Measurements from ENCODE around the gene PP2D1. TPM values are rescaled to one million over a fixed set of nuclear protein-coding genes. Genes with fewer than 3 reads are reported as not detected.

PP2D1 gene
- total RNA-seq, 1 experiment from 2014 or later = not detected

DNA sequence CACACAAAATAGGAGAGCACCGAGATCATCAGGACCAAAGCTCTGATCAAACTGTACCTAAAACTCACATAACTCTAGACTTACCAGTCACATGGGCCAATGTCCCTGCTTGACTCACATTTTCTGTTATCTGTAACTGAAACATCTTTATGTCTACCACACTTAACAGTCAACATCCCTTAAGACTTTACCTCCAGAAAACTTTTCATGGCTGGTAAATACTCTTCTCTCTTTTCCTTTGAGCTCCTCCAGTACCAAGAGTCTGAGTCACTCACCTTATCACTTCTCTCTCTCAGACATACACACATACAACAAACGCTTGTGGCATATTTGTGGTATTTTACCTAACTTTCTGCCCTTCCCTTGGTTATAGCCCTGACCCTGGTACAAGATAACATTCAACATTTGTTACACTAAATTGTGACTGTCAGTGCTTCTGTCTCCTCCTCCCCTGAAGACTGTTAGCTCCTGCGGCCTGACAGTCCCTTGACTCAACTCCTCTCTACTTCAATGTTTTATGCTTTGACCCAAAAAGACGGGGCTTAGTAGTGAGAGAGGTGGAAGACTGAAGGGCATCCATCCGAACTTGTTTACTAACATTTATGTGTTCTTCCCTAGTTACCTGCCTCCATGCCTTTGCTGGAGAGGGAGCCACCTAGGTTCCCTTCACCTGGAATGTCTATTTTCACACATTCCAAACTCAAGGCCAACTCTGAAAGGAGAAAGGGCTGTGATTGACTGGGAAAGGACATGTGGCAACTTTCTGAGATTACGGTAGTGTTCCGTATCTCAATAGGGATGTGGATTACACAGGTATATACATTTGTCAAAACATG lies 74.4 kb downstream of the PP2D1 start:
- ATAC-seq (no peak), DNase-seq (ENCODE audit: low spot score) (no peak)
- Mint-ChIP-seq H3K4me1 (peaks cover 17% of the 10 kb centered on the region), H3K27ac (peak overlapping the region; percentile 36; the same call in 1 of the 2 replicates), H3K9me3 (peaks cover 12% of the 10 kb centered on the region), H3K4me3 (no peak overlapping the region), H3K27me3 (ENCODE audit: low read depth) (peaks cover 4% of the 10 kb centered on the region; the same call in 1 of the 2 replicates), H3K36me3 (no peaks in the 10 kb centered on the region)
- ChIA-PET POLR2A (no interaction called here), CTCF (no interaction called here)
- TF ChIP-seq SMAD3 (CRISPR knock-in tag; IDR thresholded peaks at IDR 0.05; ENCODE audit: borderline replicate concordance) (no peak), KAT7 (CRISPR knock-in tag; IDR thresholded peaks at IDR 0.05; ENCODE audit: borderline replicate concordance) (no peak), ZNF423 (CRISPR knock-in tag; IDR thresholded peaks at IDR 0.05) (no peak), SOX15 (CRISPR knock-in tag; IDR thresholded peaks at IDR 0.05) (no peak), RORB (CRISPR knock-in tag; IDR thresholded peaks at IDR 0.05) (no peak), ZNF232 (CRISPR knock-in tag; IDR thresholded peaks at IDR 0.05) (no peak), GRHL2 (CRISPR knock-in tag; IDR thresholded peaks at IDR 0.05; ENCODE audit: insufficient replicate concordance, severe bottlenecking) (no peak), GTF2I (CRISPR knock-in tag; conservative IDR thresholded peaks at IDR 0.05) (no peak)
- TF ChIP-seq, protein P1, sequence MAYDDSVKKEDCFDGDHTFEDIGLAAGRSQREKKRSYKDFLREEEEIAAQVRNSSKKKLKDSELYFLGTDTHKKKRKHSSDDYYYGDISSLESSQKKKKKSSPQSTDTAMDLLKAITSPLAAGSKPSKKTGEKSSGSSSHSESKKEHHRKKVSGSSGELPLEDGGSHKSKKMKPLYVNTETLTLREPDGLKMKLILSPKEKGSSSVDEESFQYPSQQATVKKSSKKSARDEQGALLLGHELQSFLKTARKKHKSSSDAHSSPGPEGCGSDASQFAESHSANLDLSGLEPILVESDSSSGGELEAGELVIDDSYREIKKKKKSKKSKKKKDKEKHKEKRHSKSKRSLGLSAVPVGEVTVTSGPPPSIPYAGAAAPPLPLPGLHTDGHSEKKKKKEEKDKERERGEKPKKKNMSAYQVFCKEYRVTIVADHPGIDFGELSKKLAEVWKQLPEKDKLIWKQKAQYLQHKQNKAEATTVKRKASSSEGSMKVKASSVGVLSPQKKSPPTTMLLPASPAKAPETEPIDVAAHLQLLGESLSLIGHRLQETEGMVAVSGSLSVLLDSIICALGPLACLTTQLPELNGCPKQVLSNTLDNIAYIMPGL (CRISPR knock-in tag; IDR thresholded peaks at IDR 0.05) = no peak
- TF ChIP-seq, protein P2, sequence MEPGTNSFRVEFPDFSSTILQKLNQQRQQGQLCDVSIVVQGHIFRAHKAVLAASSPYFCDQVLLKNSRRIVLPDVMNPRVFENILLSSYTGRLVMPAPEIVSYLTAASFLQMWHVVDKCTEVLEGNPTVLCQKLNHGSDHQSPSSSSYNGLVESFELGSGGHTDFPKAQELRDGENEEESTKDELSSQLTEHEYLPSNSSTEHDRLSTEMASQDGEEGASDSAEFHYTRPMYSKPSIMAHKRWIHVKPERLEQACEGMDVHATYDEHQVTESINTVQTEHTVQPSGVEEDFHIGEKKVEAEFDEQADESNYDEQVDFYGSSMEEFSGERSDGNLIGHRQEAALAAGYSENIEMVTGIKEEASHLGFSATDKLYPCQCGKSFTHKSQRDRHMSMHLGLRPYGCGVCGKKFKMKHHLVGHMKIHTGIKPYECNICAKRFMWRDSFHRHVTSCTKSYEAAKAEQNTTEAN (CRISPR knock-in tag; IDR thresholded peaks at IDR 0.05) = no peak
- TF ChIP-seq, protein P3, sequence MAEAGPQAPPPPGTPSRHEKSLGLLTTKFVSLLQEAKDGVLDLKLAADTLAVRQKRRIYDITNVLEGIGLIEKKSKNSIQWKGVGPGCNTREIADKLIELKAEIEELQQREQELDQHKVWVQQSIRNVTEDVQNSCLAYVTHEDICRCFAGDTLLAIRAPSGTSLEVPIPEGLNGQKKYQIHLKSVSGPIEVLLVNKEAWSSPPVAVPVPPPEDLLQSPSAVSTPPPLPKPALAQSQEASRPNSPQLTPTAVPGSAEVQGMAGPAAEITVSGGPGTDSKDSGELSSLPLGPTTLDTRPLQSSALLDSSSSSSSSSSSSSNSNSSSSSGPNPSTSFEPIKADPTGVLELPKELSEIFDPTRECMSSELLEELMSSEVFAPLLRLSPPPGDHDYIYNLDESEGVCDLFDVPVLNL (CRISPR knock-in tag; IDR thresholded peaks at IDR 0.05; ENCODE audit: borderline replicate concordance, low read depth) = no peak
- TF ChIP-seq, protein P4, sequence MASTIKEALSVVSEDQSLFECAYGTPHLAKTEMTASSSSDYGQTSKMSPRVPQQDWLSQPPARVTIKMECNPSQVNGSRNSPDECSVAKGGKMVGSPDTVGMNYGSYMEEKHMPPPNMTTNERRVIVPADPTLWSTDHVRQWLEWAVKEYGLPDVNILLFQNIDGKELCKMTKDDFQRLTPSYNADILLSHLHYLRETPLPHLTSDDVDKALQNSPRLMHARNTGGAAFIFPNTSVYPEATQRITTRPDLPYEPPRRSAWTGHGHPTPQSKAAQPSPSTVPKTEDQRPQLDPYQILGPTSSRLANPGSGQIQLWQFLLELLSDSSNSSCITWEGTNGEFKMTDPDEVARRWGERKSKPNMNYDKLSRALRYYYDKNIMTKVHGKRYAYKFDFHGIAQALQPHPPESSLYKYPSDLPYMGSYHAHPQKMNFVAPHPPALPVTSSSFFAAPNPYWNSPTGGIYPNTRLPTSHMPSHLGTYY (CRISPR knock-in tag; IDR thresholded peaks at IDR 0.05) = no peak
- TF ChIP-seq, protein P5, sequence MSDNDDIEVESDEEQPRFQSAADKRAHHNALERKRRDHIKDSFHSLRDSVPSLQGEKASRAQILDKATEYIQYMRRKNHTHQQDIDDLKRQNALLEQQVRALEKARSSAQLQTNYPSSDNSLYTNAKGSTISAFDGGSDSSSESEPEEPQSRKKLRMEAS (CRISPR knock-in tag; IDR thresholded peaks at IDR 0.05) = no peak
- TF ChIP-seq, protein P6, sequence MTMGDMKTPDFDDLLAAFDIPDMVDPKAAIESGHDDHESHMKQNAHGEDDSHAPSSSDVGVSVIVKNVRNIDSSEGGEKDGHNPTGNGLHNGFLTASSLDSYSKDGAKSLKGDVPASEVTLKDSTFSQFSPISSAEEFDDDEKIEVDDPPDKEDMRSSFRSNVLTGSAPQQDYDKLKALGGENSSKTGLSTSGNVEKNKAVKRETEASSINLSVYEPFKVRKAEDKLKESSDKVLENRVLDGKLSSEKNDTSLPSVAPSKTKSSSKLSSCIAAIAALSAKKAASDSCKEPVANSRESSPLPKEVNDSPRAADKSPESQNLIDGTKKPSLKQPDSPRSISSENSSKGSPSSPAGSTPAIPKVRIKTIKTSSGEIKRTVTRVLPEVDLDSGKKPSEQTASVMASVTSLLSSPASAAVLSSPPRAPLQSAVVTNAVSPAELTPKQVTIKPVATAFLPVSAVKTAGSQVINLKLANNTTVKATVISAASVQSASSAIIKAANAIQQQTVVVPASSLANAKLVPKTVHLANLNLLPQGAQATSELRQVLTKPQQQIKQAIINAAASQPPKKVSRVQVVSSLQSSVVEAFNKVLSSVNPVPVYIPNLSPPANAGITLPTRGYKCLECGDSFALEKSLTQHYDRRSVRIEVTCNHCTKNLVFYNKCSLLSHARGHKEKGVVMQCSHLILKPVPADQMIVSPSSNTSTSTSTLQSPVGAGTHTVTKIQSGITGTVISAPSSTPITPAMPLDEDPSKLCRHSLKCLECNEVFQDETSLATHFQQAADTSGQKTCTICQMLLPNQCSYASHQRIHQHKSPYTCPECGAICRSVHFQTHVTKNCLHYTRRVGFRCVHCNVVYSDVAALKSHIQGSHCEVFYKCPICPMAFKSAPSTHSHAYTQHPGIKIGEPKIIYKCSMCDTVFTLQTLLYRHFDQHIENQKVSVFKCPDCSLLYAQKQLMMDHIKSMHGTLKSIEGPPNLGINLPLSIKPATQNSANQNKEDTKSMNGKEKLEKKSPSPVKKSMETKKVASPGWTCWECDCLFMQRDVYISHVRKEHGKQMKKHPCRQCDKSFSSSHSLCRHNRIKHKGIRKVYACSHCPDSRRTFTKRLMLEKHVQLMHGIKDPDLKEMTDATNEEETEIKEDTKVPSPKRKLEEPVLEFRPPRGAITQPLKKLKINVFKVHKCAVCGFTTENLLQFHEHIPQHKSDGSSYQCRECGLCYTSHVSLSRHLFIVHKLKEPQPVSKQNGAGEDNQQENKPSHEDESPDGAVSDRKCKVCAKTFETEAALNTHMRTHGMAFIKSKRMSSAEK (CRISPR knock-in tag; IDR thresholded peaks at IDR 0.05; ENCODE audit: borderline replicate concordance) = no peak

Other genes starting within 250 kb of the PP2D1 start
- 0.46 to 1.0 TPM (median 0.85 TPM) in 3 replicates for gene EFHB, start 78.0 kb downstream of the PP2D1 start, total RNA-seq (2021)
- 81.8 to 97.1 TPM (median 84.8 TPM) in 3 replicates for gene RAB5A, start 65.2 kb downstream of the PP2D1 start, total RNA-seq (2021)
- gene KAT2B, start 28.2 kb upstream of the PP2D1 start, total RNA-seq (2021) = 1.4 to 2.7 TPM (median 2.0 TPM) in 3 replicates
- 31.5 to 34.3 TPM (median 32.2 TPM) in 3 replicates for gene SGO1, start 173.9 kb upstream of the PP2D1 start, total RNA-seq (2021)

All from WTC11 (cell line).